ENCODE measurements around the gene GON4L.

Gene GON4L

GRCh38 chr1:155813672-155814071 lies 43.3 kb downstream of the GON4L start:
- Histone ChIP-seq H3K4me1 (ENCODE audit: control insufficient read depth, insufficient read depth, low read length) (no peaks in the 10 kb centered on the region), H3K27ac (ENCODE audit: extremely low read depth, low read depth, low read length) (no peak overlapping the region), H3K9me3 (ENCODE audit: control insufficient read depth, insufficient read depth, low read depth, low read length) (no peaks in the 10 kb centered on the region), H3K36me3 (ENCODE audit: control insufficient read depth in 2 of 2, insufficient read depth in 1 of 2, low read length in 2 of 2) (peaks cover 57 to 71% of the 10 kb centered on the region in 2 experiments), H3K4me3 (ENCODE audit: low read depth, low read length) (no peak overlapping the region)
- POLR2A ChIA-PET, result no interaction called here
- TF ChIP-seq OVOL3 (tag by site-specific recombination; IDR thresholded peaks at IDR 0.05) (no peak), PRDM1 (tag by site-specific recombination; IDR thresholded peaks at IDR 0.05) (peak; percentile 97)
- CTCF ChIA-PET, result interaction anchor here (0.9 kb wide), 1 partner anchor 714 kb away, joined by 3 read pairs; no protein-coding TSS in a partner anchor

- no peak overlapping the region for H3K27ac ChIP-seq (ENCODE audit: extremely low read depth, low read depth, low read length)
- ChIA-PET CTCF (interaction anchor here (0.9 kb wide), 1 partner anchor 715 kb away, joined by 3 read pairs; no protein-coding TSS in a partner anchor), POLR2A (no interaction called here)
- H3K36me3 ChIP-seq (ENCODE audit: control insufficient read depth in 2 of 2, insufficient read depth in 1 of 2, low read length in 2 of 2), result peaks cover 50 to 71% of the 10 kb centered on the region in 2 experiments
- no peak overlapping the region for H3K4me3 ChIP-seq (ENCODE audit: low read depth, low read length)
- no peaks in the 10 kb centered on the region for H3K4me1 ChIP-seq (ENCODE audit: control insufficient read depth, insufficient read depth, low read length)
- no peaks in the 10 kb centered on the region for H3K9me3 ChIP-seq (ENCODE audit: control insufficient read depth, insufficient read depth, low read depth, low read length)
- TF ChIP-seq YY2 (tag by site-specific recombination; IDR thresholded peaks at IDR 0.05) (no peak), KLF16 (tag by site-specific recombination; IDR thresholded peaks at IDR 0.05) (no peak), ZNF514 (tag by site-specific recombination; IDR thresholded peaks at IDR 0.05) (no peak)
Observed at GRCh38 chr1:155812878-155813277, 44.1 kb downstream of the GON4L start.

GRCh38 chr1:155809088-155809487 lies 47.9 kb downstream of the GON4L start:
- H3K36me3 ChIP-seq (ENCODE audit: control insufficient read depth in 2 of 2, insufficient read depth in 1 of 2, low read length in 2 of 2), result peaks cover 45 to 59% of the 10 kb centered on the region in 2 experiments
- H3K4me1 ChIP-seq (ENCODE audit: control insufficient read depth, insufficient read depth, low read length), result no peaks in the 10 kb centered on the region
- no peak overlapping the region for H3K4me3 ChIP-seq (ENCODE audit: low read depth, low read length)
- H3K9me3 ChIP-seq (ENCODE audit: control insufficient read depth, insufficient read depth, low read depth, low read length), result no peaks in the 10 kb centered on the region
- ChIA-PET POLR2A (no interaction called here), CTCF (no interaction called here)
- no peak overlapping the region for H3K27ac ChIP-seq (ENCODE audit: extremely low read depth, low read depth, low read length)
- TF ChIP-seq ZNF302 (tag by site-specific recombination; IDR thresholded peaks at IDR 0.05; ENCODE audit: low read depth) (no peak), ZBTB11 (tag by site-specific recombination; conservative IDR thresholded peaks at IDR 0.05; ENCODE audit: low read depth) (no peak), ZNF596 (tag by site-specific recombination; IDR thresholded peaks at IDR 0.05) (no peak), ZBTB44 (tag by site-specific recombination; IDR thresholded peaks at IDR 0.05) (no peak), SP7 (tag by site-specific recombination; IDR thresholded peaks at IDR 0.05) (no peak), ZNF585B (tag by site-specific recombination; IDR thresholded peaks at IDR 0.05) (no peak), GLI4 (tag by site-specific recombination; IDR thresholded peaks at IDR 0.05) (no peak), MEIS1 (CRISPR knock-in tag; IDR thresholded peaks at IDR 0.05; ENCODE audit: borderline replicate concordance) (no peak), ZNF837 (tag by site-specific recombination; IDR thresholded peaks at IDR 0.05) (no peak), ZNF610 (tag by site-specific recombination; IDR thresholded peaks at IDR 0.05; ENCODE audit: borderline replicate concordance) (no peak), IKZF3 (tag by site-specific recombination; IDR thresholded peaks at IDR 0.05) (no peak), ZNF521 (tag by site-specific recombination; IDR thresholded peaks at IDR 0.05) (no peak), GLIS2 (tag by site-specific recombination; IDR thresholded peaks at IDR 0.05) (no peak), ZNF426 (tag by site-specific recombination; IDR thresholded peaks at IDR 0.05) (no peak), ZSCAN16 (tag by site-specific recombination; IDR thresholded peaks at IDR 0.05) (no peak), ZNF580 (tag by site-specific recombination; IDR thresholded peaks at IDR 0.05) (no peak), ZBTB6 (tag by site-specific recombination; IDR thresholded peaks at IDR 0.05) (no peak)

Measured in HEK293 (cell line).